K562 (cell line): ENCODE data around the gene CCNT2. TPM values are rescaled to one million over a fixed set of nuclear protein-coding genes. Genes with fewer than 3 reads are reported as not detected.

Source experiments
- ATAC-seq: fragments of 200-7000 bp; cut with Tn5 transposase; 3 replicates; pipeline ENCODE4 v1.9.1; 2020; ENCODE audit warnings: moderate library complexity
- BruUV-seq: library from RNA; stranded (reverse); fragments of 400-500 nt; replicated peaks from 2 replicates; lab custom pipeline; 2021; lab: Mats Ljungman, UMichigan
- CTCF ChIA-PET: fragments of 300-600 bp; formaldehyde crosslinking; extraction: SDS; loops from one replicate; lab custom pipeline; 2021; ENCODE audit warnings: low intra/inter-chr PET ratio; lab: Yijun Ruan, JAX
- POLR2A ChIA-PET: fragments of 300-600, 350-650 bp; sonication (Branson Sonifier 250); formaldehyde crosslinking; extraction: SDS; loops from one replicate; lab custom pipeline; 2021; ENCODE audit warnings: antibody characterized with exemption, inconsistent platforms; lab: Yijun Ruan, JAX
- DNase-seq, 4 experiments: peaks; one replicate each; pipeline versions ENCODE4 v3.0.0 to v3.0.0-alpha.2; 2011 to 2018; ENCODE audit warnings: low spot score in 3 of 4, mixed read lengths in 3 of 4; ENCODE audit errors: extremely low read depth in 1 of 4
- FAIRE-seq: peaks from 2 replicates; lab custom pipeline; 2011; peaks lifted over from hg19 to GRCh38; lab: Jason Lieb, UNC
- H2AFZ ChIP-seq: 2 replicates; pipeline ENCODE4 v1.6.0; 2011; ENCODE audit warnings: low read depth, low read length, control low read depth, inconsistent platforms
- H3K27ac ChIP-seq: fragments of 200-600 bp; 3 replicates; pipeline ENCODE4 v1.8.0; 2011; ENCODE audit warnings: low read depth, mild to moderate bottlenecking, control low read depth, inconsistent platforms, low read length, moderate library complexity, mixed read lengths; ENCODE audit errors: extremely low read depth
- H3K27me3 ChIP-seq, 2 experiments: fragments of 300-600 bp in 1 of 2; 2 replicates in 1 of 2; 3 replicates in 1 of 2; pipeline versions ENCODE4 v1.6.0 to v1.8.0; 2011; ENCODE audit warnings: inconsistent platforms in 2 of 2, low read length in 2 of 2, mild to moderate bottlenecking in 1 of 2, mixed read lengths in 1 of 2, moderate library complexity in 1 of 2; ENCODE audit not compliant: control insufficient read depth in 2 of 2, insufficient read depth in 2 of 2
- H3K36me3 ChIP-seq: fragments of 300-600 bp; 3 replicates; pipeline ENCODE4 v1.8.0; 2011; ENCODE audit warnings: mild to moderate bottlenecking, low read length, inconsistent platforms; ENCODE audit not compliant: control insufficient read depth, insufficient read depth
- H3K4me1 ChIP-seq, 2 experiments: fragments of 200-600 bp in 1 of 2; replicated peaks in 1 of 2; 2 replicates in 1 of 2; 3 replicates in 1 of 2; pipeline versions ENCODE4 v1.5.1 to v1.8.0; 2011; ENCODE audit warnings: inconsistent platforms in 2 of 2, low read length in 2 of 2, mild to moderate bottlenecking in 1 of 2, mixed read lengths in 1 of 2, moderate library complexity in 1 of 2; ENCODE audit not compliant: control insufficient read depth in 2 of 2, insufficient read depth in 2 of 2
- H3K4me2 ChIP-seq: 2 replicates; pipeline ENCODE4 v1.6.1; 2011; ENCODE audit warnings: low read length, control low read depth, inconsistent platforms, mixed read lengths; ENCODE audit not compliant: insufficient read depth
- H3K4me3 ChIP-seq: fragments of 200-600 bp; sonication (generic), shearing (Covaris generic); 2 replicates; pipeline ENCODE4 v1.5.1; 2016; ENCODE audit warnings: control low read depth, inconsistent platforms
- H3K79me2 ChIP-seq: fragments of 200-600 bp; 3 replicates; pipeline ENCODE4 v1.8.0; 2011; ENCODE audit warnings: low read length, inconsistent platforms; ENCODE audit not compliant: control insufficient read depth, insufficient read depth
- H3K9ac ChIP-seq, 2 experiments: 2 replicates each; pipeline versions ENCODE4 v1.6.0 to v1.6.1; 2011; ENCODE audit warnings: low read depth in 2 of 2, low read length in 2 of 2, control low read depth in 1 of 2, inconsistent platforms in 1 of 2, mild to moderate bottlenecking in 1 of 2, mixed read lengths in 1 of 2; ENCODE audit not compliant: insufficient read depth in 1 of 2
- H3K9me1 ChIP-seq: one replicate; pipeline ENCODE4 v1.6.0; 2011; ENCODE audit warnings: inconsistent platforms, mild to moderate bottlenecking, low read length, moderate library complexity; ENCODE audit not compliant: control insufficient read depth, insufficient read depth
- H3K9me3 ChIP-seq: replicated peaks from 2 replicates; pipeline ENCODE4 v1.5.1; 2011; ENCODE audit warnings: low read depth, low read length, inconsistent platforms; ENCODE audit not compliant: control insufficient read depth, insufficient read depth
- H4K20me1 ChIP-seq: replicated peaks from 2 replicates; pipeline ENCODE4 v1.6.1; 2011; ENCODE audit warnings: low read length, inconsistent platforms, mixed read lengths; ENCODE audit not compliant: control insufficient read depth, insufficient read depth
- CXXC5 ChIP-seq: fragments of 250-450 bp; sonication (Bioruptor Pico); IDR thresholded peaks from 2 replicates; pipeline ENCODE4 v1.8.0; 2022; ENCODE audit warnings: inconsistent platforms, mild to moderate bottlenecking, moderate library complexity
- FOXJ2 ChIP-seq: fragments of 200-800 bp; sonication (Bioruptor generic); IDR thresholded peaks from 2 replicates; pipeline ENCODE4 v1.6.1; 2016; ENCODE audit warnings: missing genetic modification characterization, missing compliant biosample characterization
- KHSRP ChIP-seq: fragments of 450-650 bp; IDR thresholded peaks from 2 replicates; pipeline ENCODE4 v1.6.1; 2017
- MED1 ChIP-seq: sonication (generic); formaldehyde crosslinking; IDR thresholded peaks from 2 replicates; pipeline ENCODE4 v1.8.1; 2023; ENCODE audit warnings: missing genetic modification reagents, borderline replicate concordance
- NR2C1 ChIP-seq, 2 experiments: fragments of 450-650 bp; IDR thresholded peaks; 2 replicates each; pipeline ENCODE4 v1.6.1; 2017; ENCODE audit warnings: mild to moderate bottlenecking in 2 of 2, antibody characterized with exemption in 1 of 2, inconsistent platforms in 1 of 2, missing compliant biosample characterization in 1 of 2, missing genetic modification characterization in 1 of 2
- PHF8 ChIP-seq: fragments of 200-600 bp; sonication (generic); IDR thresholded peaks from 2 replicates; pipeline ENCODE4 v1.6.1; 2012; ENCODE audit warnings: mixed run types, mild to moderate bottlenecking, inconsistent platforms, low read length, moderate library complexity, borderline replicate concordance
- STAT5A ChIP-seq: IDR thresholded peaks from 2 replicates; pipeline ENCODE4 v1.6.1; 2012; ENCODE audit warnings: low read length, inconsistent platforms, borderline replicate concordance
- YBX1 ChIP-seq: fragments of 450-650 bp; IDR thresholded peaks from 2 replicates; pipeline ENCODE4 v1.7.1; 2016; ENCODE audit warnings: mild to moderate bottlenecking
- ZNF274 ChIP-seq: IDR thresholded peaks from 2 replicates; pipeline ENCODE4 v1.6.1; 2011; ENCODE audit warnings: low read depth, mild to moderate bottlenecking, low read length, moderate library complexity, borderline replicate concordance
- WGBS: fragments of 100-300 bp; shearing (Covaris generic); methylation state at CpG from one replicate; pipeline ENCODE4 v1.1.6; 2016; ENCODE audit warnings: low coverage, mixed read lengths; ENCODE audit not compliant: insufficient coverage; ENCODE audit errors: missing lambda C conversion rate; 5-methylcytosine and 5-hydroxymethylcytosine counted together
- in situ Hi-C: fragments of 300-500 bp; cut with MboI; formaldehyde crosslinking; loops from 4 replicates; pipeline ENCODE4 v1.15.0; 2018; ENCODE audit warnings: inconsistent platforms, mixed read lengths
- intact Hi-C: fragments of 100-400 bp; cut with micrococcal nuclease; formaldehyde crosslinking; loops from 2 replicates; pipeline ENCODE4 v1.14.2; 2022
- polyA plus RNA-seq, 8 experiments: library from polyadenylated mRNA; depleted of rRNA in 4 of 8; stranded (reverse) in 5 of 8; unstranded in 3 of 8; fragments of >200 nt; fragmentation: Nextera tagmentation in 2 of 8; fragmentation: Illumina TruSeq in 1 of 8; extraction: Ambion mirVana in 2 of 8; extraction: Trizol in 1 of 8; gene quantifications; 2 replicates each; pipeline versions ENCODE4 v1.2.1 to v1.2.3, GENCODE V29; 2011 to 2014; ENCODE audit warnings: inconsistent platforms in 1 of 8, missing spikeins in 1 of 8
- total RNA-seq, 7 experiments: library from RNA; depleted of rRNA in 6 of 7; stranded (reverse); fragments of >200 nt in 6 of 7; fragmentation: Illumina TruSeq in 2 of 7; extraction: Trizol in 2 of 7; gene quantifications; 2 replicates each; pipeline versions ENCODE4 v1.2.1 to v1.2.3, GENCODE V29; 2011 to 2021; ENCODE audit warnings: low replicate concordance in 1 of 7

Gene CCNT2
- total and polyA plus RNA-seq, 9 of the 15 experiments (the other 6 are each of a cell fraction or from before 2014, with no cell fraction given) = 12.6 to 30.0 (median 22.7) TPM

GRCh38 chr2:134882773-134883172 lies 35.8 kb upstream of the CCNT2 start:
- no peak for ATAC-seq
- H3K79me2 ChIP-seq = no peaks in the 10 kb centered on the region
- intact Hi-C loops (no loop called here), in situ Hi-C loops (no loop called here)
- H3K27ac ChIP-seq = no peak overlapping the region
- no peak for TF ChIP-seq CXXC5 (CRISPR knock-in tag)
- no peaks in the 10 kb centered on the region for H3K4me1 ChIP-seq
- H2AFZ ChIP-seq = no peak overlapping the region
- POLR2A ChIA-PET = no interaction called here
- no peaks in the 10 kb centered on the region for H3K36me3 ChIP-seq
- no peak for DNase-seq
- no peak for FAIRE-seq
- H3K27me3 ChIP-seq = no peaks in the 10 kb centered on the region
- CTCF ChIA-PET = no interaction called here
- H3K9me1 ChIP-seq = no peaks in the 10 kb centered on the region
- BruUV-seq = no TSS peak
- no peaks in the 10 kb centered on the region for H3K9me3 ChIP-seq
- H3K4me3 ChIP-seq = no peak overlapping the region
- H3K4me2 ChIP-seq = no peak overlapping the region
- H3K9ac ChIP-seq = no peak overlapping the region
- H4K20me1 ChIP-seq = no peaks in the 10 kb centered on the region

GRCh38 chr2:134883552-134884293 lies 34.9 kb upstream of the CCNT2 start:
- POLR2A ChIA-PET = no interaction called here
- Histone ChIP-seq H3K27me3 (no peaks in the 10 kb centered on the region), H3K9me3 (no peaks in the 10 kb centered on the region), H3K4me2 (no peak overlapping the region), H3K4me3 (no peak overlapping the region), H3K36me3 (no peaks in the 10 kb centered on the region), H3K9me1 (no peaks in the 10 kb centered on the region), H3K79me2 (no peaks in the 10 kb centered on the region), H2AFZ (no peak overlapping the region), H4K20me1 (no peaks in the 10 kb centered on the region), H3K9ac (no peak overlapping the region), H3K27ac (no peak overlapping the region), H3K4me1 (no peaks in the 10 kb centered on the region)
- TF ChIP-seq STAT5A (no peak), PHF8 (no peak), ZNF274 (no peak), NR2C1 (IDR thresholded peaks at IDR 0.05) (no peak), NR2C1 (tag; IDR thresholded peaks at IDR 0.05) (no peak), YBX1 (no peak), MED1 (no peak), KHSRP (no peak), FOXJ2 (tag) (no peak)
- intact Hi-C loops = no loop called here
- CTCF ChIA-PET = no interaction called here
- FAIRE-seq = no peak
- in situ Hi-C loops = no loop called here
- WGBS = 6% methylated on average over 3 of the region's 3 CpGs
- BruUV-seq = no TSS peak
- no peak for ATAC-seq
- DNase-seq = no peak
